ENCODE results near the gene DRAXIN. TPM values are rescaled to one million over a fixed set of nuclear protein-coding genes. Genes with fewer than 3 reads are reported as not detected.

The DRAXIN gene
- polyA plus RNA-seq, 1 donor (not counting 4 experiments of a cell fraction or from before 2014, with no cell fraction given) = not detected

DNA sequence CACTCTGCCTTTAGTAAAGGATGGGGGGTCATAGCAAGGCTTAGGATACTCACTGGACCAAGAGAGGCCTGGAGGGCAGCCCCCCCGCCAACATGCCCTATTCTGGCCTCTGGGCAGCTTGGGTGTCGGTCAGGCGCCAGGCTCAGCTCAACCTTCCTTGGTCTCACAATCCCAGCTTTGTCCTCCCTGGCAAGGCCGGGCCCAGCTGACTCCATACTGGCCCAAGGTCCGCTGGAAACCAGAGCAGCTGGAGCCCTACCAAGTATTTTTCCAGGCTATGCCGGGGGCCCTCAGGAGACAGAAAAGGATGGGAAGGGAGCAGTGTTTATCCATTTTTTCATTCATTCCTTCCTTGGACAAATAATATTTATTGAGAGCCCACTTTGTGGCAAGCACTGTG is 43.5 kb upstream of the DRAXIN start:
- Histone ChIP-seq H3K36me3 (ENCODE audit: control insufficient read depth in 2 of 2, extremely low read depth in 1 of 2, insufficient read depth in 2 of 2, low read length in 2 of 2) (peaks cover 0 to 5% of the 10 kb centered on the region in 2 experiments), H4K20me1 (ENCODE audit: control insufficient read depth, extremely low read depth, insufficient read depth, low read length) (no peaks in the 10 kb centered on the region), H3K9me1 (ENCODE audit: control insufficient read depth, extremely low read depth, insufficient read depth, low read length) (no peaks in the 10 kb centered on the region), H3K27me3 (ENCODE audit: control insufficient read depth, extremely low read depth, insufficient read depth, low read length) (no peaks in the 10 kb centered on the region), H3K4me3 (ENCODE audit: control insufficient read depth in 2 of 3, extremely low read depth in 1 of 3, insufficient read depth in 2 of 3, low read depth in 1 of 3, low read length in 3 of 3) (no peak overlapping the region), H2AFZ (ENCODE audit: control insufficient read depth, low read length) (no peak overlapping the region), H3K9me3 (ENCODE audit: control insufficient read depth, low read depth, low read length) (no peaks in the 10 kb centered on the region), H3K27ac (ENCODE audit: control insufficient read depth, insufficient read depth, low read length) (no peak overlapping the region), H3K4me1 (ENCODE audit: control insufficient read depth, extremely low read depth, insufficient read depth, low read length) (peaks cover 10% of the 10 kb centered on the region), H3K4me2 (ENCODE audit: control insufficient read depth, extremely low read depth, insufficient read depth, low read depth, low read length) (no peak overlapping the region), H3K79me2 (ENCODE audit: control insufficient read depth, insufficient read depth, low read length) (peaks cover 3% of the 10 kb centered on the region), H3K9ac (ENCODE audit: control insufficient read depth, extremely low read depth, insufficient read depth, low read length) (no peak overlapping the region)
- no peak for DNase-seq (ENCODE audit: low read depth, low spot score)
- dilution Hi-C loops (cut with MboI; ENCODE audit: extremely low pct_ligation_motif_present, low sequenced_read_pairs) = no loop called here
- no peak for FAIRE-seq
- TF ChIP-seq EZH2 (IDR thresholded peaks at IDR 0.05; ENCODE audit: low read length) = no peak
- TF ChIP-seq, protein P1, sequence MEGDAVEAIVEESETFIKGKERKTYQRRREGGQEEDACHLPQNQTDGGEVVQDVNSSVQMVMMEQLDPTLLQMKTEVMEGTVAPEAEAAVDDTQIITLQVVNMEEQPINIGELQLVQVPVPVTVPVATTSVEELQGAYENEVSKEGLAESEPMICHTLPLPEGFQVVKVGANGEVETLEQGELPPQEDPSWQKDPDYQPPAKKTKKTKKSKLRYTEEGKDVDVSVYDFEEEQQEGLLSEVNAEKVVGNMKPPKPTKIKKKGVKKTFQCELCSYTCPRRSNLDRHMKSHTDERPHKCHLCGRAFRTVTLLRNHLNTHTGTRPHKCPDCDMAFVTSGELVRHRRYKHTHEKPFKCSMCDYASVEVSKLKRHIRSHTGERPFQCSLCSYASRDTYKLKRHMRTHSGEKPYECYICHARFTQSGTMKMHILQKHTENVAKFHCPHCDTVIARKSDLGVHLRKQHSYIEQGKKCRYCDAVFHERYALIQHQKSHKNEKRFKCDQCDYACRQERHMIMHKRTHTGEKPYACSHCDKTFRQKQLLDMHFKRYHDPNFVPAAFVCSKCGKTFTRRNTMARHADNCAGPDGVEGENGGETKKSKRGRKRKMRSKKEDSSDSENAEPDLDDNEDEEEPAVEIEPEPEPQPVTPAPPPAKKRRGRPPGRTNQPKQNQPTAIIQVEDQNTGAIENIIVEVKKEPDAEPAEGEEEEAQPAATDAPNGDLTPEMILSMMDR (optimal IDR thresholded peaks at IDR 0.05 in 1 of 3, IDR thresholded peaks at IDR 0.05 in 1 of 3, conservative IDR thresholded peaks at IDR 0.05 in 1 of 3; ENCODE audit: extremely low read depth in 1 of 3, insufficient read depth in 2 of 3, low read length in 3 of 3) = no peak

DNA sequence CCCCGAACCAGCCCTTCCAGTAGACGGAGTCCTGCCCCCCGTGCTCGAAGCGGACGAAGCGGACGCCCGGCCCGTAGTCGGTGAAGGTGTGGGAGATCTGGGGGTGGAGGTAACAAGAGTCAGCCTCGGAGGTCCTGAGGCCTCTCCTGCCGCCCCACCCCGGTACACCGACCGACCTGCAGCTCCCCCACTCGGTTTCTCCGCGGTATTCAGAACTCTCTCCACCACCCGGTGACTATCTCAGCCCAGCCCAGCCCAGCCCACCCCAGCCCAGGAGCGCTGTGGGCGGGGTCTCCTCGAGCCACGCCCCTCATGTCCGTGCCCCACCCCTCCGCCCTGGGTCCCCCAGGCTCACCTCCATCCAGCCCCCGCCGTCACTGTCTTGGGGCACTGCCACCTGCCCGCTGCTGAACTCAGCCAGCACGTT is 42.8 kb upstream of the DRAXIN start:
- peak overlapping the region; percentile 54 for H3K4me2 ChIP-seq (ENCODE audit: control insufficient read depth, extremely low read depth, insufficient read depth, low read depth, low read length)
- no peak for DNase-seq (ENCODE audit: low read depth, low spot score)
- H3K9ac ChIP-seq (ENCODE audit: control insufficient read depth, extremely low read depth, insufficient read depth, low read length) = no peak overlapping the region

More for the DNA sequence above, 42.8 kb upstream of the DRAXIN start:
- Histone ChIP-seq H3K27ac (ENCODE audit: control insufficient read depth, insufficient read depth, low read length) (no peak overlapping the region), H3K9me3 (ENCODE audit: control insufficient read depth, low read depth, low read length) (no peaks in the 10 kb centered on the region), H2AFZ (ENCODE audit: control insufficient read depth, low read length) (no peak overlapping the region), H3K36me3 (ENCODE audit: control insufficient read depth in 2 of 2, extremely low read depth in 1 of 2, insufficient read depth in 2 of 2, low read length in 2 of 2) (peaks cover 0 to 5% of the 10 kb centered on the region in 2 experiments), H3K79me2 (ENCODE audit: control insufficient read depth, insufficient read depth, low read length) (peaks cover 3% of the 10 kb centered on the region), H3K27me3 (ENCODE audit: control insufficient read depth, extremely low read depth, insufficient read depth, low read length) (no peaks in the 10 kb centered on the region), H3K4me3 (ENCODE audit: control insufficient read depth in 2 of 3, extremely low read depth in 1 of 3, insufficient read depth in 2 of 3, low read depth in 1 of 3, low read length in 3 of 3) (peak overlapping the region in 1 of 3 experiments; percentile 34), H3K9me1 (ENCODE audit: control insufficient read depth, extremely low read depth, insufficient read depth, low read length) (no peaks in the 10 kb centered on the region), H3K4me1 (ENCODE audit: control insufficient read depth, extremely low read depth, insufficient read depth, low read length) (peaks cover 16% of the 10 kb centered on the region), H4K20me1 (ENCODE audit: control insufficient read depth, extremely low read depth, insufficient read depth, low read length) (no peaks in the 10 kb centered on the region)
- dilution Hi-C loops (cut with MboI; ENCODE audit: extremely low pct_ligation_motif_present, low sequenced_read_pairs) = no loop called here
- no peak for TF ChIP-seq EZH2 (IDR thresholded peaks at IDR 0.05; ENCODE audit: low read length)
- TF ChIP-seq, protein P1 (optimal IDR thresholded peaks at IDR 0.05 in 1 of 3, IDR thresholded peaks at IDR 0.05 in 1 of 3, conservative IDR thresholded peaks at IDR 0.05 in 1 of 3; ENCODE audit: extremely low read depth in 1 of 3, insufficient read depth in 2 of 3, low read length in 3 of 3) = no peak
- FAIRE-seq = no peak
